Smooth muscle cell (in vitro differentiated cells): ENCODE measurements around the gene NTN3. TPM values are rescaled to one million over a fixed set of nuclear protein-coding genes. Genes with fewer than 3 reads are reported as not detected.

Source experiments
- DNase-seq: peaks from one replicate; lab custom pipeline; 2025; ENCODE audit not compliant: unreplicated experiment; lab: John Stamatoyannopoulos, UW
- H2AFZ ChIP-seq: fragments of 200-600 bp; sonication (generic); 2 replicates; pipeline ENCODE4 v1.6.0; 2016; ENCODE audit warnings: antibody characterized with exemption, low read depth, mild to moderate bottlenecking
- H3F3A ChIP-seq: fragments of 200-600 bp; sonication (generic); 2 replicates; pipeline ENCODE4 v1.6.0; 2017; ENCODE audit warnings: antibody characterized with exemption, low read depth
- H3K27ac ChIP-seq: fragments of 200-600 bp; sonication (generic); 2 replicates; pipeline ENCODE4 v1.5.1; 2016; ENCODE audit warnings: low read depth, mild to moderate bottlenecking
- H3K27me3 ChIP-seq: fragments of 200-600 bp; sonication (generic); 2 replicates; pipeline ENCODE4 v1.6.1; 2016; ENCODE audit warnings: low read depth, mild to moderate bottlenecking
- H3K36me3 ChIP-seq: fragments of 200-600 bp; sonication (generic); 2 replicates; pipeline ENCODE4 v1.5.1; 2016; ENCODE audit warnings: low read depth
- H3K4me1 ChIP-seq: fragments of 200-600 bp; sonication (generic); 2 replicates; pipeline ENCODE4 v1.5.1; 2016; ENCODE audit warnings: low read depth
- H3K4me2 ChIP-seq: fragments of 200-600 bp; sonication (generic); 2 replicates; pipeline ENCODE4 v1.6.0; 2016; ENCODE audit warnings: mild to moderate bottlenecking
- H3K4me3 ChIP-seq: fragments of 200-600 bp; sonication (generic); 2 replicates; pipeline ENCODE4 v1.5.1; 2016; ENCODE audit warnings: mild to moderate bottlenecking
- H3K79me2 ChIP-seq: fragments of 200-600 bp; sonication (generic); 2 replicates; pipeline ENCODE4 v1.6.0; 2016; ENCODE audit warnings: low read depth, mild to moderate bottlenecking
- H3K9ac ChIP-seq: fragments of 200-600 bp; sonication (generic); 2 replicates; pipeline ENCODE4 v1.6.0; 2016; ENCODE audit warnings: low read depth
- H3K9me3 ChIP-seq: fragments of 200-600 bp; sonication (generic); replicated peaks from 2 replicates; pipeline ENCODE4 v1.5.1; 2016; ENCODE audit warnings: low read depth
- H4K20me1 ChIP-seq: fragments of 200-600 bp; sonication (generic); 2 replicates; pipeline ENCODE4 v1.6.0; 2016; ENCODE audit warnings: low read depth
- WGBS: methylation state at CpG from one replicate; pipeline ENCODE4 v1.1.7; 2016; ENCODE audit warnings: low lambda C conversion rate; 5-methylcytosine and 5-hydroxymethylcytosine counted together
- polyA plus RNA-seq: library from polyadenylated mRNA; unstranded; fragments of >200 nt; fragmentation: Nextera tagmentation; extraction: Ambion mirVana; gene quantifications from 2 replicates; pipeline ENCODE4 v1.2.1, GENCODE V29; 2016
- total RNA-seq: library from RNA; depleted of rRNA; stranded (reverse); fragments of >200 nt; gene quantifications from 2 replicates; pipeline ENCODE4 v1.2.3, GENCODE V29; 2014
- TF ChIP-seq, protein P1 (sequence below): fragments of 200-600 bp; sonication (generic); IDR thresholded peaks from 2 replicates; pipeline ENCODE4 v1.5.1; 2017; ENCODE audit warnings: borderline replicate concordance, mild to moderate bottlenecking, antibody characterized with exemption; ENCODE audit not compliant: insufficient read depth, poor library complexity, severe bottlenecking

The NTN3 gene
- 0.18 and 5.2 TPM in 2 replicates for total RNA-seq
- 0.23 and 0.57 TPM in 2 replicates for polyA plus RNA-seq

GRCh38 chr16:2471016-2471652 lies at the start of gene NTN3:
NTN3 (plus strand) TSS chr16:2471297; CDS start chr16:2471702, 405 bp downstream.
- Histone ChIP-seq H3K9me3 (no peaks in the 10 kb centered on the region), H3F3A (peaks cover 8% of the 10 kb centered on the region), H3K9ac (no peak within 1 kb of the TSS), H4K20me1 (peaks cover 9% of the 10 kb centered on the region), H3K79me2 (no peaks in the 10 kb centered on the region), H3K4me2 (peak within 1 kb of the TSS; percentile 93), H3K4me1 (peaks cover 34% of the 10 kb centered on the region), H3K4me3 (peak within 1 kb of the TSS; percentile 49), H3K36me3 (no peaks in the 10 kb centered on the region), H3K27me3 (no peaks in the 10 kb centered on the region), H2AFZ (peak within 1 kb of the TSS; percentile 24), H3K27ac (no peak within 1 kb of the TSS)
- WGBS = 2% methylated on average over 19 of the region's 59 CpGs
- peak; percentile 25 for DNase-seq
- TF ChIP-seq, protein P1, sequence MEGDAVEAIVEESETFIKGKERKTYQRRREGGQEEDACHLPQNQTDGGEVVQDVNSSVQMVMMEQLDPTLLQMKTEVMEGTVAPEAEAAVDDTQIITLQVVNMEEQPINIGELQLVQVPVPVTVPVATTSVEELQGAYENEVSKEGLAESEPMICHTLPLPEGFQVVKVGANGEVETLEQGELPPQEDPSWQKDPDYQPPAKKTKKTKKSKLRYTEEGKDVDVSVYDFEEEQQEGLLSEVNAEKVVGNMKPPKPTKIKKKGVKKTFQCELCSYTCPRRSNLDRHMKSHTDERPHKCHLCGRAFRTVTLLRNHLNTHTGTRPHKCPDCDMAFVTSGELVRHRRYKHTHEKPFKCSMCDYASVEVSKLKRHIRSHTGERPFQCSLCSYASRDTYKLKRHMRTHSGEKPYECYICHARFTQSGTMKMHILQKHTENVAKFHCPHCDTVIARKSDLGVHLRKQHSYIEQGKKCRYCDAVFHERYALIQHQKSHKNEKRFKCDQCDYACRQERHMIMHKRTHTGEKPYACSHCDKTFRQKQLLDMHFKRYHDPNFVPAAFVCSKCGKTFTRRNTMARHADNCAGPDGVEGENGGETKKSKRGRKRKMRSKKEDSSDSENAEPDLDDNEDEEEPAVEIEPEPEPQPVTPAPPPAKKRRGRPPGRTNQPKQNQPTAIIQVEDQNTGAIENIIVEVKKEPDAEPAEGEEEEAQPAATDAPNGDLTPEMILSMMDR = no peak

DNA sequence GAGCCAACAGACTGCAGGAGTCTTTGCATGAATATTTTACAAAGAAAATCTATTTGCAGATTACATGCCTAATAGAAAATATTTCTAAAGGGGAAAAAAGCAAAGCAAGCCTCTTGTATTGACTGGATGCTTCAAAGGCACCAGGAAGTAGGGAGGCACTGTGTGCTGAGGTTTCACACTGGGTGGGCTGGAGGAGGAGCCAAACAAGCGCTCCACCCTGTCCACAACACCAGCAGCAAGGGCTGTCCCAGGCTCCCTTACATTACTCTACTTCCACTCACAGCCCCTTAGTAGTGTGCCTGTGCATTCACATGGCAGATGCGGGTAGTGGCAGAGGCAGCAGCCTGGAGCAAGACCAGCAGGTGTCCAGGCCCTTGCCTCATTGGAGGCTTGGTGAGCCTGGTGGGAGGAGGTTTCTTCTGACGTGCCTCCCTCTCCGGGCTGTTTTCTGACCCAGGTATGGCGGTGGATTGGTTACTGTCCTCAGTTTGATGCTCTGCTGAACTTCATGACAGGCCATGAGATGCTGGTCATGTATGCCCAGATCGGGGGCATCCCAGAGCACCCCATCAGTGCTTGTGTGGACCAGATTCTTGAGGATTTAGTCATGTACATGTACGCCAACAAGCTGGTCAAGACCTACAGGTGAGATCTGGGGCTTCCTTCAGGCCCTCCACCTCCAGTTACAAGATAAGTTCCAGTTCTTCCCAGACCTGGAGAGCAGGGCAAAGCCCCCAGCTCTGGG lies 48.8 kb upstream of the NTN3 start:
- H3K4me3 ChIP-seq = no peak overlapping the region
- H3K36me3 ChIP-seq = no peaks in the 10 kb centered on the region
- no peaks in the 10 kb centered on the region for H3K79me2 ChIP-seq
- no peak for DNase-seq
- no peaks in the 10 kb centered on the region for H3F3A ChIP-seq
- H4K20me1 ChIP-seq = no peaks in the 10 kb centered on the region
- H3K4me2 ChIP-seq = no peak overlapping the region
- no peak overlapping the region for H2AFZ ChIP-seq
- H3K4me1 ChIP-seq = no peaks in the 10 kb centered on the region
- no peaks in the 10 kb centered on the region for H3K27me3 ChIP-seq
- no peak overlapping the region for H3K27ac ChIP-seq
- no peak overlapping the region for H3K9ac ChIP-seq
- 88% methylated on average over 7 of the region's 7 CpGs for WGBS
- no peaks in the 10 kb centered on the region for H3K9me3 ChIP-seq
- TF ChIP-seq, protein P1 = no peak

- no peak overlapping the region for H3K9ac ChIP-seq
- 98% methylated on average over 24 of the region's 25 CpGs for WGBS
- no peaks in the 10 kb centered on the region for H3K36me3 ChIP-seq
These were observed 46.8 kb upstream of the NTN3 start for GRCh38 chr16:2424061-2425007.

More at GRCh38 chr16:2424061-2425007, 46.8 kb upstream of the NTN3 start:
- Histone ChIP-seq H3K4me2 (no peak overlapping the region), H3K27ac (no peak overlapping the region), H2AFZ (no peak overlapping the region), H3K27me3 (no peaks in the 10 kb centered on the region), H3F3A (no peaks in the 10 kb centered on the region), H3K4me3 (no peak overlapping the region), H4K20me1 (no peaks in the 10 kb centered on the region), H3K4me1 (peaks cover 6% of the 10 kb centered on the region), H3K9me3 (no peaks in the 10 kb centered on the region), H3K79me2 (no peaks in the 10 kb centered on the region)
- no peak for DNase-seq
- TF ChIP-seq, protein P1 = no peak
